OCI-LY3 (cell line): ENCODE data around the gene CTBS.

Experiments used
- H2AFZ ChIP-seq: fragments of 200-600, 300-600 bp; shearing (Covaris generic); 2 replicates; pipeline ENCODE4 v1.6.0; 2014; ENCODE audit warnings: antibody characterized with exemption, low read depth, low read length
- H3K27ac ChIP-seq: fragments of 200-600, 300-600 bp; sonication (generic); 2 replicates; pipeline ENCODE4 v1.5.1; 2014; ENCODE audit warnings: mild to moderate bottlenecking, low read length, moderate library complexity, mixed read lengths
- H3K27me3 ChIP-seq: fragments of 200-600, 300-600 bp; sonication (generic); 2 replicates; pipeline ENCODE4 v1.6.1; 2014; ENCODE audit warnings: low read depth, low read length, mixed read lengths
- H3K36me3 ChIP-seq: fragments of 200-600, 300-600 bp; sonication (generic); replicated peaks from 2 replicates; pipeline ENCODE3; 2014; ENCODE audit warnings: low read depth, low read length, mixed read lengths
- H3K4me1 ChIP-seq: fragments of 300-600, 200-600 bp; sonication (generic); 2 replicates; pipeline ENCODE4 v1.6.1; 2014; ENCODE audit warnings: low read length, mixed read lengths
- H3K4me2 ChIP-seq: fragments of 200-600, 300-600 bp; sonication (generic); 2 replicates; pipeline ENCODE4 v1.6.1; 2014; ENCODE audit warnings: low read length, mixed read lengths
- H3K4me3 ChIP-seq: fragments of 300-600, 200-600 bp; sonication (generic); 2 replicates; pipeline ENCODE4 v1.5.1; 2014; ENCODE audit warnings: antibody characterized with exemption, mild to moderate bottlenecking, low read length, moderate library complexity
- H3K79me2 ChIP-seq: fragments of 300-600, 200-600 bp; shearing (Covaris generic); 2 replicates; pipeline ENCODE4 v1.6.1; 2014; ENCODE audit warnings: mild to moderate bottlenecking, low read length, mixed read lengths
- H3K9ac ChIP-seq: fragments of 300-600, 200-600 bp; shearing (Covaris generic); 2 replicates; pipeline ENCODE4 v1.6.0; 2014; ENCODE audit warnings: mild to moderate bottlenecking, low read length, moderate library complexity
- H3K9me3 ChIP-seq: fragments of 200-600, 300-600 bp; shearing (Covaris generic); 2 replicates; pipeline ENCODE4 v1.6.1; 2014; ENCODE audit warnings: low read length, mixed read lengths; ENCODE audit not compliant: insufficient read depth
- H4K20me1 ChIP-seq: fragments of 200-600, 300-600 bp; sonication (generic); 2 replicates; pipeline ENCODE4 v1.6.1; 2016; ENCODE audit warnings: low read length, mixed read lengths; ENCODE audit not compliant: insufficient read depth
- EZH2phosphoT487 ChIP-seq: fragments of 200-600 bp; shearing (Covaris generic); IDR thresholded peaks from 2 replicates; pipeline ENCODE4 v1.6.1; 2018; ENCODE audit warnings: antibody characterized with exemption, mixed run types, low read depth
- TF ChIP-seq, protein P1 (sequence below): fragments of 200-600, 300-600 bp; sonication (generic); IDR thresholded peaks from 2 replicates; pipeline ENCODE4 v1.5.1; 2014; ENCODE audit warnings: antibody characterized with exemption, low read length, low read depth

Gene CTBS, protein sequence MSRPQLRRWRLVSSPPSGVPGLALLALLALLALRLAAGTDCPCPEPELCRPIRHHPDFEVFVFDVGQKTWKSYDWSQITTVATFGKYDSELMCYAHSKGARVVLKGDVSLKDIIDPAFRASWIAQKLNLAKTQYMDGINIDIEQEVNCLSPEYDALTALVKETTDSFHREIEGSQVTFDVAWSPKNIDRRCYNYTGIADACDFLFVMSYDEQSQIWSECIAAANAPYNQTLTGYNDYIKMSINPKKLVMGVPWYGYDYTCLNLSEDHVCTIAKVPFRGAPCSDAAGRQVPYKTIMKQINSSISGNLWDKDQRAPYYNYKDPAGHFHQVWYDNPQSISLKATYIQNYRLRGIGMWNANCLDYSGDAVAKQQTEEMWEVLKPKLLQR

DNA sequence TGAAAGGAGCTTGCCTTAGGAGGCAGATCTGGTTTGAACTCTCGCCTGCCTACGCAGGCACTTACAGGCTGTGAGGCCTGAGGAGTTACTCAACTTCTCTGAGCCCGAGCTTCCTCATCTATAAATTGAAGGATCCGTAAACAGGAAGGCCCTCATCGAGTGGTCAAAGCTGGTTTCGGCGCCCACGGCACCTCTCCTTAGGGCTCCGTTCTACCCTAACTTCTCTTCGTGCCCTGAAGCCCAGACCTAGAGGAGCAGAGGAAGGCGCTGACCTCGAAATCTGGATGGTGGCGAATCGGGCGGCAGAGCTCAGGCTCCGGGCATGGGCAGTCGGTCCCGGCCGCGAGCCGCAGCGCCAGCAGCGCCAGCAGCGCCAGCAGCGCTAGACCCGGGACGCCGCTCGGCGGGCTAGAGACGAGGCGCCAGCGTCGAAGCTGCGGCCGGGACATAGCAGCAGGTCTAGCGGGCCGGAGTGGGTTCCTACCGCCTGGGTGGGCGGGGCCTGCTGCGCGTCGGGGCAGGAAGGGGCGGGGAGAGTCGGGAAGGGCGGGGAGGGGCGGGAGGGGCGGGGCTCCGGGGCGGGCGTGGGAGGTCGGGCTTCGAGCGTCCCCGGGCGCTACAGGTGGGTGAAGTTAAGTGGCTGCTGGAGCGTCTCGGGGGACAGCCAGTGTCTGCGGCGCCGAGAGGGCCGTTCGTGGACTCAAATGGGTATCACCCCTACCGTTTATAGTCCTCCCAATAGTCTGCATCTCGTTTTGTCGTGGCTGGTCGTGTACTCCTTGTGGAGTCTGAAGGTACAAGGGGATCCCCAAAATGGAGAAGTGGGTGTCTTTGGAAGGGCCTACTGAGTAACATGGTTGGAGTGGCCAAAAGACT is at the start of gene CTBS:
TSS of gene CTBS (minus strand) at position 474 of the 876 bp plus-strand sequence. CDS start at position 449, 25 bp downstream.
- no peak for TF ChIP-seq EZH2phosphoT487
- TF ChIP-seq, protein P1, sequence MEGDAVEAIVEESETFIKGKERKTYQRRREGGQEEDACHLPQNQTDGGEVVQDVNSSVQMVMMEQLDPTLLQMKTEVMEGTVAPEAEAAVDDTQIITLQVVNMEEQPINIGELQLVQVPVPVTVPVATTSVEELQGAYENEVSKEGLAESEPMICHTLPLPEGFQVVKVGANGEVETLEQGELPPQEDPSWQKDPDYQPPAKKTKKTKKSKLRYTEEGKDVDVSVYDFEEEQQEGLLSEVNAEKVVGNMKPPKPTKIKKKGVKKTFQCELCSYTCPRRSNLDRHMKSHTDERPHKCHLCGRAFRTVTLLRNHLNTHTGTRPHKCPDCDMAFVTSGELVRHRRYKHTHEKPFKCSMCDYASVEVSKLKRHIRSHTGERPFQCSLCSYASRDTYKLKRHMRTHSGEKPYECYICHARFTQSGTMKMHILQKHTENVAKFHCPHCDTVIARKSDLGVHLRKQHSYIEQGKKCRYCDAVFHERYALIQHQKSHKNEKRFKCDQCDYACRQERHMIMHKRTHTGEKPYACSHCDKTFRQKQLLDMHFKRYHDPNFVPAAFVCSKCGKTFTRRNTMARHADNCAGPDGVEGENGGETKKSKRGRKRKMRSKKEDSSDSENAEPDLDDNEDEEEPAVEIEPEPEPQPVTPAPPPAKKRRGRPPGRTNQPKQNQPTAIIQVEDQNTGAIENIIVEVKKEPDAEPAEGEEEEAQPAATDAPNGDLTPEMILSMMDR = no peak
- peak within 1 kb of the TSS; percentile 94 for H3K27ac ChIP-seq

DNA sequence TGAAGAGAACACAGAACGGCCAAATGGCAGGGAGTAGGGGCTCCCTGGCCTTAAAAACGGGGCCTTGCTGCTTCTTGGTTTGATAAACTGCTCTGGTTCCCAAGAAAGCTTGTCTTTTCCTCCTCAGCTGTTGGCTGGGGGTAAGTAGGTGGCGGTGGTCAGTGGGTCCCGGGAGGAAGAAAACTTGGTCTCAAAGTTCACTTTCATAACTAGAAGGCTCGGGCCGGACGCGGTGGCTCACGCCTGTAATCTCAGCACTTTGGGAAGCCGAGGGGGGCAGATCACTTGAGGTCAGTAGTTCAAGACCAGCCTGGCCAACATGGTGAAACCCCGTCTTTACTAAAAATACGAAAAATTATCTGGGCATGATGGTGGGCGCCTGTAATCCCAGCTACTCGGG is 47.3 kb upstream of the CTBS start:
- H3K4me1 ChIP-seq = peaks cover 4% of the 10 kb centered on the region; the same call in 1 of the 2 replicates
- no peaks in the 10 kb centered on the region for H4K20me1 ChIP-seq
- H3K4me2 ChIP-seq = peak overlapping the region; percentile 66
- no peaks in the 10 kb centered on the region for H3K36me3 ChIP-seq
- H3K9ac ChIP-seq = peak overlapping the region; percentile 80
- TF ChIP-seq EZH2phosphoT487 = no peak
- TF ChIP-seq, protein P1 = no peak
- no peaks in the 10 kb centered on the region for H3K9me3 ChIP-seq
- no peak overlapping the region for H3K27ac ChIP-seq
- no peaks in the 10 kb centered on the region for H3K27me3 ChIP-seq
- H3K79me2 ChIP-seq = no peaks in the 10 kb centered on the region
- peak overlapping the region; percentile 94 for H2AFZ ChIP-seq
- H3K4me3 ChIP-seq = peak overlapping the region; percentile 94

More for the DNA sequence above, at the start of gene CTBS:
- no peaks in the 10 kb centered on the region for H4K20me1 ChIP-seq
- H3K9me3 ChIP-seq = no peaks in the 10 kb centered on the region
- H3K4me2 ChIP-seq = peak within 1 kb of the TSS; percentile 100
- H2AFZ ChIP-seq = peak within 1 kb of the TSS; percentile 84; the same call in 1 of the 2 replicates
- peaks cover 18% of the 10 kb centered on the region for H3K79me2 ChIP-seq
- peaks cover 11% of the 10 kb centered on the region for H3K36me3 ChIP-seq
- H3K4me3 ChIP-seq = peak within 1 kb of the TSS; percentile 95
- no peaks in the 10 kb centered on the region for H3K27me3 ChIP-seq
- peak within 1 kb of the TSS; percentile 96 for H3K9ac ChIP-seq
- peaks cover 12% of the 10 kb centered on the region for H3K4me1 ChIP-seq

DNA sequence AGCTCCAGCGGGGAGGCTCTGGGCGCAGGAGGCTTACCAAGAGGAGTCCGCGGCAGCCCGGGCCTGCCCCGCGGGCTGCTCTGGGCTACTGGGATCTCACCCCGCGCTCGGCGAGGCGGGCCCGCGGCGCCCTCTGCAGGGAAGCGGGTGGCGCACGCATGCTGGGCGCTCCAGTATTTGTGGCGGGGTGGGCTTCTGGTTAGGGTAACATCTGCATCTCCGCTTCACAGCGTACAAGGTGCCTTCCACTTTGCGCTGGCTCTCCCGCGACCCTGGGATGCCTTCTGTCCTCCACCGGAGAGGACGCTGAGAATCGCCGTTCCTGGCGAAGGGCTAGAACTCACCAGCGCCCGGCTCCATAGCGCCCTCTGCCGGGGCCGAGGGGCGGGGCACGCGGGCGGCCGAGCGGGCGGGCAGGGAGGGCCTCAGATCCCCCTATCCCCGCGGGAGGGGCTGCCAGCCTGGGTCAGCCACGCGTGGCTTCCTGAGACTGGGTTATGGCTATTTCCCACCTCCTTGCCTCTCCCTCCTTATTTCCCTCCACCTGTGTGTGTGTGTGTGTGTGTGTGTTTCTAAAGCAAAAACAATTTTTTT is 46.6 kb upstream of the CTBS start:
- Histone ChIP-seq H3K79me2 (no peaks in the 10 kb centered on the region), H2AFZ (peak overlapping the region; percentile 99), H3K9ac (peak overlapping the region; percentile 80), H3K4me1 (peaks cover 4% of the 10 kb centered on the region; the same call in 1 of the 2 replicates), H3K9me3 (no peaks in the 10 kb centered on the region), H3K27ac (peak overlapping the region; percentile 71), H4K20me1 (no peaks in the 10 kb centered on the region), H3K36me3 (no peaks in the 10 kb centered on the region), H3K4me2 (peak overlapping the region; percentile 77), H3K27me3 (no peaks in the 10 kb centered on the region), H3K4me3 (peak overlapping the region; percentile 94)
- no peak for TF ChIP-seq EZH2phosphoT487
- TF ChIP-seq, protein P1 = peak; percentile 88
